HPDE6-E6E7 (cell line): ENCODE data around the gene OSBPL8.

Experiments
- DNase-seq: peaks from one replicate; pipeline ENCODE4 v3.0.0; 2011; ENCODE audit warnings: missing footprints; ENCODE audit errors: extremely low spot score

The OSBPL8 gene

DNA sequence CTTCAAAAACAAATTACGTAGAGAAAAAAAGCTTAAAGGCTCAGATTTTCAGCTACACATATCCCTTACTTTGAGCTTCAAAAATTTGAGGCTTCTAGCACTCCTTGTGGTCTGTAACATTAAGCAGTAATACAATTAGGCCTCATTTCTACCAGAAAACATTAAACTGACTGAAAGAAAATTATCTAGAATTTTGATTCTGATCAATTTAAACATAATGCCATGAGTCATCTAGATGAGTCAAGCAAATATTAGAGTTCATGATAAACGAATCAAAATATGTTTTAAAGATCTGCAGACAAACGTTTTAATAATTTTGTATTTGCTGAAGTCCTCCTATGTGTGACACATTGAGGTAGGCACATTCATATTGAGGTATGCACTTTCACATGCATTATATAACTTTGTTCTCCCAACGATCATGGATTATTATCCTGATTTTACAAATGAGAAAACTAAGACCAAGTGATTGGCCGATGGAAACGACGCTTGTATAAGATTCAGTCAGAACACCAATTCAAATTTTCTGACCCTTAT lies 4.3 kb downstream of the OSBPL8 start:
- DNase-seq, result no peak

DNA sequence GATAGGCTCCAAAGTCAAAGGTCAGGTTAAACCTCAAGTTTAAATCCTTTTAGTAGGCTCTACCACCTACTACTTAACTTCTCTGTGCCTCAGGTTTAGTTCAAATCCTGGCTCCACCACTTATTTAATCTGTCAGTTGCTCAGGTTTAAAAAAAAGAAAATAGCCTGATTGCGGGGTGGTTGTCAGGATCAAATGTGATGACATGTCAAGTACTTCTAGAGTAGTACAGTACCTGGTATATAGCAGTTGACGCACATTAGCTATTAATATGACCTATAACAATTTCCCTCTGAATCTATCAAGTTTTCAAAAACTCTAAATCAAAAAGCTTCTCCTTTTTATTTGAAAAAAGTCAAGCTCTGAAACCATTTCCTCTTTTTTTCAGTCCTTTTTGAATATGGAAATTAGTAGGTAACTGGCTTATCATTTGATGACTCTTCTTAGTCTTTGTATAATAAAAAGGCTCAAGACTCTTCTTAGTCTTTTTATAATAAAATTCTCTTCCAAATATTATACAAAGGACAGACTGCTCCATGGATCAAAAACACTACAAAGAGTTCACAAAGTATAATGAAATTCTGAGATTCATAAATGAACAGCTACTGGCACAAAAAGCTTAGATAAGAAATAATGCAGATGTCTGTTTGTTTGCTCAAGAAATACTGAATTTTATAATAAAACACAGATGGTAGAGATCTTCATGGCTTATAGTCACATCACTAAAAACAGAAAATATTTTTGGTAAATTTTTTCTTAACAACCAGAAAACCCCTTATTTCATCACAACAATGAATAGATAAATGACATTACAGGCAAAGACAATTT lies 5.0 kb downstream of the OSBPL8 start:
- DNase-seq, result no peak

DNA sequence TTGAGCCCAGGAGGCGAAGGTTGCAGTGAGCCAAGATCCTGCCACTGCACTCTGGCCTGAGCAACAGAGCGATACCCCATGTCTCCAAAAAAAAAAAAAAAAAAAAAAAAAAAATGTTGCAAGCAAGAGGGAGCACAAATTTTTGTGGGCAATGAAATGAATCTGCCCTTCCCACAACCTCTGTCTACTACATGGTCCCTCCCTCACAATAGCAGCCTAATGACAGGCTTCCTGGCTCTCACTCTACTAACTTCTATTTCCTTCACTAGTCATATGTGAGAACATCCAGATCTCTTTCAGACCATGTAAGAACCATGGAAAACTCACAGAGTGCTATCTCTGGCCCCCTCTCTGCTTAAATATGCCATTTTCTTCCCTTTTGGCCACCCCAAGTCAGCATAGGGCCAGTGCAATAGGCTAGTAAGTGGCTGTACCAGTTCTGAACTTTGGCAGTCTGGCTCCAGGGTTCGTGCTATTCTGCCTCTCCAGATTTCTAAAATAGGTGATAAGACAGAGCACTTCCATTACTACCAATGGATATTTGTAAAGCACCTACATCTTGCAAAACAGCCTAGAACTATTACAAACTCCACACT lies 7.1 kb downstream of the OSBPL8 start:
- no peak for DNase-seq

DNA sequence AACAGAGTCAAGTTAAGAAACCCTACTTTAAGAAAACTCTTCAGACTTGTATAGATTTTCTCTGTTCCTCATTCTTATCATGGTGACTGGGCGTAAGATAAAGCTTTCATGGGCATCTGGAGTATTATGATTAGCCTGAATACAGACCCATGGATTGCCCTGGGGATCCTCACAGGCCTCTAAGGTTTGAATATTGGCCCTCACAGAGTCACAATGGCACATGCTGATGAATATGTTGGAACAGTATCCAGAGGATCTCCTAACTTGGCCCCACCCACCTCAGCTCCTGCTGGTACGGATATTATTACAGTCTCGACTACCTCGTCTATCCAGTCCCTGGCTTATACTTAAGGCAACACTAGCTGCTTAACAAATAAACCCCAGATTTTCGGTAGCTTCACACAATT lies 8.1 kb downstream of the OSBPL8 start:
- no peak for DNase-seq

DNA sequence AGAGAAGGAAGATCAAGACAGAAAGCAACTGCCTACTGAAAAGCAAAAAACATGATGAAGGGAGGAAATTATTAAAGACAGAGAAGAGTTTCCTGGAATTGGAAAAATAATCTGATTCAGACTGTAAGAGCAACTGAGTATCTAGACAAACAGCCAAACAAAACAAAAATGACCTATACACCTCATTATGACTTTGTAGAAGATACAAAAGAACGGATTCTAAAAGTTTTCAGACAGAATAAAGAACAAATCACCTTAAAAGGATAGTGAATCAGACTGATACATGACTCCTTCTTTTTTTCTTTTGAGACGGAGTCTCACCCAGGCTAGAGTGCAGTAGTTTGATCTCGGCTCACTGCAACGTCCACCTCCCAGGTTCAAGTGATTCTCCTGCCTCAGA lies 10.4 kb downstream of the OSBPL8 start:
- DNase-seq, result no peak

DNA sequence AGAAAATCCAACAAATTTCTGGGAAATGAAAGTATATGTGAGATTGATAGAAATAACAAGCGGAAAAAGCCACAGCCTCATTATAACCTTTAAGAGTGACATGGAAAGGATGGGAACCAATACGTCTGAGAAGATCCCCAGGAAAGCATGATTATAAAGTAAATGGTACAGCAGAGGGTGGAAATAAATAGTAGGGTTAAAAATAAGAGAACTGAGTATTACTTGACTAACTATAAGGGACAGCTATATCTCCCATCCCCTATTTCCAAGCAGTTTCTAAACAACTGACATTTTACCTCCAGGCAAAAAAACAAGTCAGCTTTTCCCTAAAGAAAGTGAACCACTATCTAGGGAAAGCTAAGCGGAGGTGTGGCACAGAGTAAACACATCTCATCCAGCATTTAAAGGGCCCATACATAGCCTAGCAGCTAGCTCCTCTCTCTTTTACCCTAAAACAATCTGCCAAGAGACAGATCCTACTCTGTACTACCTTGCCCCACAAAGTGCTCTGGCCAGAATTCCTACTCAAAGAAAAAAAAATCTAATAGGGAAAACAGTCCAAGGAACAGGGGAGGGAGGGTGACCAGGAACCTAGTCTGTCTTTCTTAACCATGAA lies 11.2 kb downstream of the OSBPL8 start:
- DNase-seq, result no peak

DNA sequence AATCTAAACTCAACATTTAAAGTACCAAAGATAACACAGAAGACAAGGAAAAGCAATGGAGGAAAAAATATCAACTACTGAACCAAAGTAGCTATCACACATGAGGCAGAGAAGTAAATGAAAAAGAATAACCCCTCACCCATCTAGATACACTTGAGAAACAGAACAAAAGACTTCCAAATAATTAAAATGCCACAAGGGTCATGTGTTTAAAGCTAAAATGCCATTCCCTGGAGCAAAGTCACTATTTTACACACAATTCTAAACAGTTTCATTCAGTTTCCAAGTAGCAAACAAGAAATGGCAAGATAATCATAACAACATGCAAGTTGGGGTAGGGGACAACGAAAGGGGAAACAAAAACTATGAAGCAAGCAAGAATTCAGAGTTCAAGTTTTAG lies 12.0 kb downstream of the OSBPL8 start:
- no peak for DNase-seq

DNA sequence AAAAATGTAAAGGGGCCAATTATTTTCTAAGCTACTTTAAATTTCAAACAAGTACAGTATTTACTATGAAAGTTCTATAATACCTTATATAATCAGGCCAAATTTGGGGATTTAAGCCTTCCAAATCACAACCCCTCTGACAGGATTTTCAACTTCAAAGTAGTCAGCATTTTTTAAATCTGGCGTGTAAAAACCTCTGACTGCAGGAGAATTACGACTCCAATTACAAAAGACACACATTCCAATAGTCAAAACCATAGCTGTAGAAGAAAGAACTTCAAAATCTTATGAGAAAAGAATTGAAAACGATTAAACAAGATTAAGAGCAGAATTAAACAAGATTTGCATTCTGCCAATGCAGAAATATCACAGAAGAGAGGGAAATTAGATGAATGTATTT lies 12.7 kb downstream of the OSBPL8 start:
- DNase-seq, result no peak

DNA sequence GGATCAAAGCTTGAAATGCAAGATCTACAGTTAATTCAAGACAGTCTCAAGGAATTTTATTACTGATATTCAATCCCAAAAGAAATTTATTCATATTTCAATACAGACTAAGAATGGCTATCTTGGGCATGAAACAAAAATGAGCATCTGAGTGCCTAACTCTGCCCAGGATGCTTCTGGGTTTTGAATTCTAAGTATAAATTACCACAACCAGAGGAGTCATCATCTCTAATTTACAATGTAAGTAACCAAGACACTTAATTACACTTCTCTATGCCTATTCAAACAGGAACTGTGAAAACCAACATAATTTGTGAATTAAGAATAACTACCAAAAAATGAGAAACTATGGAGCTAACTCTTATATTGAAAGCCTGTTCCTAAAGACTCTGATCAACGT lies 14.1 kb downstream of the OSBPL8 start:
- DNase-seq, result no peak

DNA sequence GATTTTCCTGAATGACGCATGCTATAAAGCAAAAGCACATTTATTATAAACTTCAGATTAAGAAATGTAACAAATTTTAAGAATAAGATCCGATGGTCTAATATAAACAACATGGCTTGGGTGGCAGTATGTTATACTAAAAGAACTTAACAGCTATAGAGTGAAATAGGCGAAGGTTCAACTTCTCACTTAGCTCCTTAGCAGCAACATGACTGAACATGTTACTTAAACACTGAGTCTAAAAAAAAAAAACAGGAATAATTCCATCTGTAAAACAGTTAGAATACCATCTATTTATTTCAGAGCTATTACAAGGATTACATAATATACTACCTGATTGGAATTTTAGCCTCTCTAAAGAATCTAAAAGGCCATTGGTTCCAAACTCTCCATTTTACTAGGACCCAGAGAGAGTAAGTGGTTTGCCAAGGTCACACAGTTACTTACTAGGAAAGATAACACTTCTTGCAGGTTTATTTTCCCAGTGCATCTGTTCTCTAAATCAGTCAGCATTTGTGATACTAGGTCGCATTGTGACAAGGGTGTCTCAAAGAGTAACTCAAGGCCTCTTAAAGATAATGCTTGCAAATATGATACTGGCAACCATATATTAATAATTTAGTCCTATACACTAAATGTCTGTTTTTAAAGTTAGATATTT lies 14.8 kb downstream of the OSBPL8 start:
- no peak for DNase-seq

DNA sequence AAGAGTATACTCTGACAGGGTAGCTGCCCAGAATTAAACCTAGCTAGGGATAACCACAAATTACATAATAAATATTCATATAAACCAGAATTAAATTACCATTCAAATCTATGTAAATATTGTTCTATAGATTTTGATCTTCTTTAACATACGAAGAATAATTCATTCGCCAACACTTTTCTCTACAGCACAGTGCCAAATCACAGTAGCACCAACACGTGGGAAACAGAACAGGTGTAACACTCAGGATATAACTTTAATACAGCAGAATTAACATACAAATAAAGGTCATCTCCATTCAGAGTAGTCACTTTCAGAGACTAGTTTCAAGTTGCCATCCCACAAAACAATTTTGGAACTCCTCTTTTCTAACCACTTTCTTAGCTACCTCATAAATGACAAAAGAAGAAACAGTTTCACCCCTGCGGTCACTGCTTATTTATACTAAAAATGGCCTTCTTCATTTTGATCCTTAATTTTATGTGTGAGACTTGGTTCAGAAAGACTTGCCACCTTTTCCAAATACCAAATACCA lies 15.7 kb downstream of the OSBPL8 start:
- no peak for DNase-seq

DNA sequence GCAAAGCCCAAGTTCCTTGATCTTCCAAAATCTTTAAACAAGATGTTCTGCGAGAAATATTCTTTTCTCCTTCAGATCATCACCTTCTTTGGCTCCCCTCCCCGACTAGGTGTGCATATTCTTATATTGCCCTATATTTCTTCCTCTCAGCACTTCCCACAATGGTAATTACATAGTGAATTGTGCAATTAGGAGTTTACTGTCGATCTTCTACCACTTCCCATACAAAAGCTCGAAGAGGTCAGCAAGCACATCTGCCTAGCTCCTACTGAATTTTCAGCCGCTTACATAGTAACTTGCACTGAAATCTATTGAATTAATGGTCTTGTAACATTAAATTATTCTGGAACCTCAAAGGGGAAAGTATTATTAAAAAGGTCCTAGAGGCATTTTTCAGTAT lies 16.7 kb downstream of the OSBPL8 start:
- no peak for DNase-seq

DNA sequence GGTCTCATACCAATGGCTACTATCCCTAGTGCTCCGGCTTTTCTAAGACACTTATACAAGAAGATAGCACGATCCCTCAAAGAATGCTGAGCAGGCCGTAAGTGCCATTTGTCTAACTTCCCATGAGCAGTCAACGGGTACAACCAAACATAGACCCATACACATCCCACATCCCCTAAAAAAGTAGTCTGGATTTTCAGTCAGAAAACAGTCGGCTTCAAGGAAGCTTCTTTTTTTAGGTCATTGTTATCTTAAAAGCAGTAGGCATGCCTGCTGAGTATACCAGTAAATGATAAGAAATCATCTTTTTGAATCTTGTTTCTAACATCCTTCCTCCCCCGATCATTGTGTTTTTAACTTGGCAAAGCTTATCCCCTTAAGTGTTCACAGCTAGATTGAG lies 19.8 kb downstream of the OSBPL8 start:
- DNase-seq, result no peak

DNA sequence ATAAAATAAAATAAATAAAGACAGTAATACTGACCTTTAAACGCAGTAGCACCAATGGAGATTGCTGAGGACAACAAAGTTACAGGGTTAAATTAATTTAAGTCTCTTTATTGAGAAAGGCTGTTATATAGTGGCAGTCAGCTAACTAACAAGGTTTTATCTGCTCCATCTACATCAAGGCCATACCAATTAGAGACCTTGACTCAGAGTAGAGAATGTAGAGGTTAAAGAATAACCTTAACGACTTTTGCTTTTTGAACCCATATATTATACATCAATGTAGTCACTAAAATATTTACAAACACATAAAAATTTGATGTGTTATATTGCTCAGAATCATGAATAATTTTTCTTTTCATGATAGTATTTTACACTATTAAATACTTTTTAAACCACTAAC lies 21.6 kb downstream of the OSBPL8 start:
- no peak for DNase-seq

DNA sequence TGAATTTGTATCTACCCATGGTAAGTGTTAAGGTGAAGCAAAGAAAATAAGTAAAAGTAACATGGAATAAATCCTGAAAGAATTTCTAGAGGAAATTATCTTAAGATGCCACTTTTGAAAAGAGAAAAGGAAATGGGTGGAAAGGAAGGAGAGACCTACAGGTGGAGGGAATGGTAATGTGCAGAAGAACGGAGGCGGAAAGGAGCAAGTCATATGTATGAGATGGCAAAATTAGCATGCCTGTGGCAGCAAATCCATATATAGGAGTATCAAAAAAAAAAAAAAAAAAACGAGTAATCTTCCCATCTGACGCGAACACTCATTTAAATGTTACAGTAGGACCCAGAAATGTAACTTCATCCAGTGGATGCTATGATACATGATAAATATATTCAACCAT lies 23.0 kb downstream of the OSBPL8 start:
- DNase-seq, result no peak

DNA sequence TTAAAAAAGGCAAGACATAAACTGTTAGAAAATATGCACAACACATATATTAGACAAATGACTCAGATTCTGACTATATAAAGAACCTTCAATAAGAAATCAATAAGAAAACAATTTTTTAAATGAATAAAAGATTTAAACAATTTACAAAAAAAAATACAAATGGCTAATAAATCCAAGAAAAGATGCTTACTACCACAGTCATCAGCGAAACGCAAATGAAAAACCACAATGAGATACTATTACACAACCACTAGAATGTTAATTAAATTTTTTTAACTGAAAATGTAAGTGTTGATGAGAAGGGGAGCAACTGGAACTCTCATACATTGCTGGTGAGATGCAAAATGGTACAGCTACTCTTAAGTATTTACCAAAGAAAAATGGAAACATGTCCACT lies 24.4 kb downstream of the OSBPL8 start:
- DNase-seq, result no peak

DNA sequence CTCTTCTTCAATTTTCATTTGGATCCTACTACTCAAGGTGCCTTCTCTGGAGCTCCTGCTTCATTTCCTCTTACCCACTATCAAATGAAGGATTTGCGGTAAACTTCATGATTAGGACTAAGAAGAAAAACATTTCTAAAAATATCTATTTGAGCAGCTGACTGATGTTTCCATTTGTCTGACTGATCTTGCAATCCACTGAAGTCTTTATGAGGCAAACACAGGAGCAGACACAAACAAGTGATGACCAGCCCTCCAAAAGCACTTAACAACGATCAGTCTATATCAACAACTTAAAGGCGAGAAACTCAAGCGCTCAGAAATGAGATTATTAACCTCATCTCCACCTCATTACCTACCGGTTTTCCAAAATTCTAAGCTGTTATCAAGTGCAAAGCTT lies 26.2 kb downstream of the OSBPL8 start:
- no peak for DNase-seq

DNA sequence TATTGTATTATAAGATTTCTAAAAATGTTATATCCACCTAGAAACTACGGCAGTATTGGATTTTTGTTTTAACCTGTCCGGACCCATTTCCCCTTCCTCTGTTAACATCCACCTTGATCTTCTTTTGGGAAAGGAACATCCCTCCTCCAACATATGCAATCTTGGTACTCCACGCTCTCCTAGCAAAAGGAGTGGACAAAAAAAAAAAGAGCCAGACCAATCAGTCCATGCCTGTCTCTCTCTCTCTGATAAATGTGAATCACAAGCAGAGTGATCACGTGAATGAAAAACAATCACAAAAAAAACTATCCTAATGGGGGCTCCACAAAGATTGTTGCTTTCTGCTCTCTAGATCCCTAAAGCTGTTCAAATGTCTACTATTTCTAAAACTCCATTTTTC lies 27.1 kb downstream of the OSBPL8 start:
- DNase-seq, result no peak

DNA sequence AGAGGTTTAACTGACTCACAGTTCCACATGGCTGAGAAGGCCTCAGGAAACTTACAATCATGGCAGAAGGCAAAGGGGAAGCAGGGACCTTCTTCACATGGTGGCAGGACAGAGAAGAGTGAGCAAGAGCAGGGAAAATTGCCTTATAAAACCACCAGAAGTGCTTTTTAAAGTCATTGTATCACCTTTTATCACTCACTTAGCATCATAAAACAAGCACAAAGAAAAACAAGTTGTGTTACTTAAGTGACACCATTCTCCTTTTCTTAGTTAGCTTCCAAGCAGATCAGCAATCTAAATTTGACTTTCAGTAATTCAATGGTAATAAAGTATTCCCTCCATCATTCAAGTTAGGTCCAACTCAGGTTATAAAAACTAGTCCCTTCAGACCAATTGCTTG lies 28.5 kb downstream of the OSBPL8 start:
- no peak for DNase-seq

DNA sequence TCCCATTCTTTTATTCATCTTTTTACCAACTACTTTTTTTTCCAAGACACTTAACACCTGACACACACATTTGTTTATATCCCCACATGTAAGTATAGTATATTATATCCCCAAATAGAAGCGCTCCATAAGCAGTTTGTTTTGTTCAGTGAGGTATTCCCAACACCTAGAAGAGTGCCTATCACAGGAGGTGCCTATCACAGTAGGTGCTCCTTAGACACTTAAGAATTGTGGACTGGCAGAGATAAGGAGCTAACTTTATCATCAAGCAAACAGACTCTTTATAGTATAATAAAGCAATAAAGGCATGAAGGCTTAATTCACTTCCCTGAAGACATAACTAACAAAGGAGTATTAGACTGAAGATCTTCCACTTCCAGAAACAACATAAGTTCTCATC lies 29.1 kb downstream of the OSBPL8 start:
- no peak for DNase-seq

DNA sequence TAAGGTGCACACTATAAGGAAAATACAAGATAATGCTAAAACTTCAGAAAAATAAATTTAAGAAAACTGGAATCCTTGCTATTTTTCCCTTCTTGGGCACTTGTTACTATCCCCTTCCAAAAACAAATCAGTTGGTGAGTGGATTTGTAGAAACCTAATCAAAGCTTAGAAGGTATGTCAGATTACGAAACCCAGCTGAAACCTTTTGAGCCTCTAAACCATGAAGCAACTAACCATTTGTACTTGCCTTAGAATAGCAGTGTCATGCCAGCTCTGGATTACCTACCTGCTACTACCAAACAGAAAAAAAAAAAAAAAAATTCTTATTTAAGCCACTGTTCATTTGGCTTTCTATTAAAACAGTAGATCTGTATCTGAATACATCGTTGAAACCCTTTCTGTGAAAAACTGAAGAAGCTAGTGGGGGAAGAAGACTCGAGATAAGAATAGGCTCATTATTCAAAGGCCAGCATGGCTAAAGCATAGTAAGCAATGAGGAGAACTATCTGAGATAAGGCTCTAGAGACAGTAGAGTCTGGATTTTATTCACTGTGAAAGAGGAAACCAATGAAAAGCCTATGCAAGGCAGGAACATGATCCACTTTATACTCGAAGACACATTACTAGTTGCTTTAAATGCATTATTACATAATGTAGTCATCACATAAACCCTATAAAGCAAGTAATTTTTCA lies 30.2 kb downstream of the OSBPL8 start:
- no peak for DNase-seq

DNA sequence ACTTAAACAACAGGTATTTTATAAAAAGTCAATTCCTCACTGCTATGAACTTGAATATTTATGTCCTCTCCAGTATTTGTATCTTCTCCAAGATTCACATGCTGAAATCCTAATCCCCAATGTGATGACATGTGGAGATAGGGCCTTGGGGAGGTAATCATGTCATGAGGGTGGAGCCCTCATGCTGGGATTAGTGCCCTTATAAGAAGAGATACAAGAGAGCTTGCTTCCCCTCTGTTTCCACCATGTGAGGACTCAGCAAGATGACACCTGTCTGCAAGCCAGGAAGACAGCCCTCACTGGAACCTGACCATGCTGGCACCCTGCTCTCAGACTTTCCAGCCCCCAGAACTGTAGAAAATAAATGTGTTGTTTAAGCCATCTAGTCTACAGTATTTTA lies 36.2 kb downstream of the OSBPL8 start:
- no peak for DNase-seq
